GM18519 (cell line): Measurements from ENCODE around the gene RTTN.

ENCODE experiments used
- ATAC-seq: cut with Tn5 transposase; IDR thresholded peaks from one replicate; pipeline ENCODE4 v1.9.1; 2021; ENCODE audit warnings: mild to moderate bottlenecking, moderate library complexity; ENCODE audit not compliant: unreplicated experiment, low FRiP score

RTTN gene

DNA sequence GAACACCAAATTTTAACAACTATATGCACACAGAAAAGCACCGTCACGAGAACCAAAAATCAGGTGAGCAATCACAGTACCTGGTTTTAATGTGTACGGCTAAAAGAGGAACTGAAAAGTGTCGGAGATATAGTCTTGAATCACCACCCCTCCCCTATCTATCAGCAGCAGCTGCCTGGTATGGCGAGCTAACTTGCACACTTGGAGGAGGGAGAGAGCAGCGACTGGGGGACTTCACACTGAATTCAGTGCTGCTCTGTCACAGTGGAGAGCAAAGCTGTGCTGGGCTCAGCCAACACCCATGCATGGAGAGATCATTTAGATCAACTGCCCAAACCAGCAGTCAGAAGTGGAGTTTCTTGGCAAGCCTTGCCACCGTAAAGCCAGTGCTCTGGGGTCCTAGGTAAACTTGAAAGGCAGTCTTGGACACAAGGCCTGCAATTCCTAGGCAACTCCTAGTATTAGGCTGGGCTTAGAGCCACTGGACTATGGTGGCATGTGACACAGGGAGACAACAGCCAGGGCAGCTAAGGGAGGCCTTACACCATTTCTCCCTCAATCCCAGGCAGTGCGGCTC, 168.6 kb downstream of the RTTN start:
- ATAC-seq: peak; percentile 100

DNA sequence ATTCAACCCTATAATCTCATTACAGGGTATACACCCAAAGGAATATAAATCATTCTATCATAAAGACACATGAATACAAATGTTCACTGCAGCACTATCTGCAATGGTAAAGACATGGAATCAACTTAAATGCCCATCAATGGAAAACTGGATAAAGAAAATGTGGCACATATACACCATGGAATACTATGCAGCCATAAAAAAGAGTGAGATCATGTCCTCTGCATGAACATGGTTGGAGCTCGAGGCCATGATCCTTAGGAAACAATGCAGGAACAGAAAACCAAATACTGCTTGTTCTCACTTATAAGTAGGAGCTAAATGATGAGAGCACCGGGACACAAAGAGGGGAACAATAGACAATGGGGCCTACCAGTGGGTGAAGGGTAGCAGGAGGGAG, 169.3 kb downstream of the RTTN start:
- no peak for ATAC-seq

DNA sequence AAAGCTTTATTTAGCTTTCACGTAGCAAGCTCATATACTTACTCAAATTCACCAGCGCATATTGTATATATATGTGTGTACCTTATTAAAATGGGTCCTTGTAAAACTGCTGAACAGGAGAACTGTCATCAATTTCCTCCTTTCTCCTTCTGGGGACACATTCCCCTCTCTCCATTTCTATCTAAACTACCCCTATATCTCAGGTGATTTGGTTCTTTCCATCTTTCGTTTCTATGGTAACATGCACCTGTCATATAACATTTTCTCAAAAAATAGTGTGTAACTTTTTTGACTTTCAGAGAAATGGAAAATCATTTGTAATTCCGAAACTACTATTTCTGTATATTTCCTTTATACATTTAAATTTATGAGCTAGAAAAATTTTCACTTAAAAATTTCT, 174.3 kb downstream of the RTTN start:
- no peak for ATAC-seq

DNA sequence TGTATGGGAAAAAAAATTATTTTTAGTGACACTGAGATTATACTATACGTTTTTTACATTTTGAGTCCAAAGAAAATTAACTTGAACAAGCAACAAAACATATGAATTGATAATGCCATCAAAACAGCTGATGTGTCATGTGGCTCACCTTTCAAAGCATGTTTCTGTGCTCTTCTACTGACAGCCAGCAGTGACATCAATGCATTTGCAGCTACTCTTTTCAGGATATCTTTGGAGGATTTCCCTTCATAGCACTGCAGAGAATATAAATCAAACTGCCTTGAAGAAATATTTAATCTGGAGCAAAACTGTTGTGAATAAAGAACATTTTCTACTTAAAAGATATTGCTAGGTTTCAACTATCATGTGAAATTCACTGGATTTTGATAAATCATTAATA, 174.8 kb downstream of the RTTN start:
- no peak for ATAC-seq

DNA sequence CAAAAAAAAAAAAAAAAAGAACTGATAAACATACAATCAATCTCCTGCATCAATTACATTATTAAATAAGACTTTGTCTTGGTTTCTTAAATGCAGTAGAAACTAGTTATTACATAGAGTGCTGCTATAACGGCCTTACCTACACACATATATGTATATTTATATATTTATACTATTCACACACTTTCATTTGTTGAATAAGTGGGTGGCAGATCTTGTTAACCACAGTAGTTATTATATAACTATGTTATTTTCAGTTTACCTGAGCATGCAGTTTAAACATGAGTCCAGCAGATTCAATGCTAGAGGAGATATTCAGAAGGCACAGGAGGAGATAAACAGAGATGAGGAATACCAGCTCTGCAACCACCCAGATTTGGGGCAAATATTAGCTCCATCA, 176.3 kb downstream of the RTTN start:
- ATAC-seq: no peak

DNA sequence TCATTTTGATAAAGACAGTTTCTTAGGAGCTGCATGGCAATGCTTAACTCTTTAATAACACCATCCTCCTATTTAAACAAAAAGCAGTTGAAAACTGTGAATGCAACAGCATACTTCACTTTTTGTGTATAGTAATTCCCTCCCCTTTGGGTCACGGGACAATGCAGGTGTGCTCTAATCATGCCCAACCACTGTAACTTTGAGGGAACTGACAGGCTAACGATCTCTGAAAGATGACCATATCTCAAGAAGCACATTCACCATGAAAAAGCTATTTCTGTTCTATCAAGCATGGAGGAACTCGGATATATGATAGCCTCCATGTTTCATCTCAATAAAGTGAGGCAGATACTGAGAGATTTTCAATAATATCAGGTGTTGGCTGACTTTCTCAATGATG, 176.8 kb downstream of the RTTN start:
- peak; percentile 61 for ATAC-seq

DNA sequence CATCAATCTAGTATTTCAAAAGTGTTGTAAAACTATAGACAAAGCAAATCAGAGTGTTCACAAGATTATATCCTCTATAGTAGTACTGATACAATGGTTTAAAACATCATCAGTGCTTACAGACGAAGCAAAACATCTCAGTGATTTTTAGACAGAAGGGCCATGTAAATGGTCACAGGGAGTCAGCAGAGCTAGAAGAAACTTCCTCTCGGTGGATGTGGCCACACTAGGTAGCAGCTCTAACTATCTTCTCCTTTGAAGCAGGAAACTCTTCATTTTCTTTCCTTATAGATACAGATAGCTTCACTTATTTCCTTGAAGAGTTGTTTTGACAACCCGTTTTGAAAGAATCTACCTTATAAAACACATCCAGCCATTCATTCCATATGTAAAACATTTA, 177.4 kb downstream of the RTTN start:
- no peak for ATAC-seq

DNA sequence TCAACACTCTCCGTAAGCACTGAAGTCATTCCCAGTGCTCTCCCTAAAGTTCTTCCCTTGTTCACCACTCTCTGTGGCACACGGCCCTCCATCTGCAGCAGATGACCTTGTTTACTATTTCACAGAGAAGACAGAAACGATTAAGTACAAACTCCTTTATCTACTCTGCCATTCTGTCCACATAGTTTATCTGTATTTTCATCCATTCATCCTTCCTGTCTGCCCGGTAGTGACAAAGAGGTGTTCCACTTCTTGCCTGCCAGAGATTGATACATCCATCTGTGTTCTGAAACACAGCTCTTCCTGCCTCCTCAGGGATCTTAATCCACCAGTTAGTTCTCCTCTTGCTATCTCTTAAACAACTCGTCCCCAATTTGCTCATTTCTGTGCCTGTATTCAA, 179.9 kb downstream of the RTTN start:
- ATAC-seq: no peak

DNA sequence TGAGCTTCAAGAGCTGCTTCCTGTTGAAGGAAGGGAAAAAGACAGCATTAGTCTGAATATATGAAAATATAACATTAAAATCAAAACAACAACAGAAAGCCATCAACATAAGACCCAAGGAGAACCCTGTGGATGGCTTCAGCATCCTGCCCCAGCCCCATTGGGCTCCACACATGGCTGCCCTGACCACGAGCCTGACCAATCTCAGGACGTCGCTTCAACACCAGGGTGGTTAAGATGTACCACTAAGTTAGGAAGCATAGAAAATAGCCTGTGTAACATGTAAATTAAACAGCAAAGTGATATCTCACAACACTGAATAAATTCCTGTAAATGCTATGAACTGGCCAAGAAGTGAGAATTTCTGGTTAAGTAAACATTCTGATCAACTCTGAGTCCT, 180.7 kb downstream of the RTTN start:
- ATAC-seq: no peak

DNA sequence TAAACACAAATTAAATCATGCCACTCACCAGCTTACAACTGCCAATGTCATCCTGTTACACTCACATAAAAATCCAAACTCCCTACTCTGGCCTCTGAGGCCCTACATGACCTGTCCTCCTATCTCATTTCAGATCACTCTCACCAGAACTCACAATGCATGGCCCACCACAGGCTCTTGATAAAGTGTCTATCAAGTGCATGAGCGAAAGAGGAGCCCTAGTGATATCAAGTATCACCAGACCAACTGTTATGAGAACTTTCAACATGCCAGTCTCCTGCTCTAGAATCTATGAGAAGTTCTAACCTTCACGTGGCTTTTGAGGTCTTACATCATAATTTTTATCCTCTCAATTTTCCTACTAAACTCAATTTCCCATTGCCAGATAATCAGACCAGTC, 181.4 kb downstream of the RTTN start:
- no peak for ATAC-seq

DNA sequence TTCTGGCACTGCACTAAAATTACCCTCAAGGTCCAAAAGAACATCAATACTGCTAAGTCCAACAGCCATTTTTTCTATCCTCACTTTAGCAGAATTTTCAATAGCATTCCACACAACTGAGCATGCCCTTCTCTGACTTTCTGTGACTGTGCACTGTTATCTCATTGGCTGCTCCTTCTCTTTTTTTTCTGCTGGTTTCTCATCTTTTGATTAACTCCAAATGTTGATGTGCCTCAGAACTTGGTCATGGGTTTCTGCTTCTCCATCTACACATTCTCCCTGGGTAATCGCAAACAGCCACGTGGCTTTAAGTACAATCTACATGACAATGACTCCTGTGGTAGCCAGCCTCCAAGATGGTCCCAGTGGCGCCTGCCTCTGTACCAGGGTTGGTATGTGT, 182.9 kb downstream of the RTTN start:
- ATAC-seq: no peak

DNA sequence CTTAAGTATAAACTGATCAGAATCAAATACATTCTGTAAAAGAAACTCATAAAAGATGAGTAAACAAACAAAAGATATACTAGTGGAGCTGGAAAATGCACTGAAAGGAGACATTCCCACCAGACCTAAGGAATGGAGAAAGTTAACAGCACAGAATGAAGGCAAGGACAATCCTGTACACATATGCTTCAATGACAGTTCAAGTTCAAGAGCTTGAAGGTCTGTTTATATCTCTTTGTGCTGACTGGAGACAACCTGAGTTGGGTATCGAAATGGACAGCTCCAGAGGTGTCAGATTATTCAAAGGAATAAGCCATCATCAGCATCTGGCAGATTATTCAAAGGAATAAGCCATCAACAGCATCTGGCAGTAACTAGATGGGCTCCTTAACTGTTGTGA, 184.0 kb downstream of the RTTN start:
- no peak for ATAC-seq

DNA sequence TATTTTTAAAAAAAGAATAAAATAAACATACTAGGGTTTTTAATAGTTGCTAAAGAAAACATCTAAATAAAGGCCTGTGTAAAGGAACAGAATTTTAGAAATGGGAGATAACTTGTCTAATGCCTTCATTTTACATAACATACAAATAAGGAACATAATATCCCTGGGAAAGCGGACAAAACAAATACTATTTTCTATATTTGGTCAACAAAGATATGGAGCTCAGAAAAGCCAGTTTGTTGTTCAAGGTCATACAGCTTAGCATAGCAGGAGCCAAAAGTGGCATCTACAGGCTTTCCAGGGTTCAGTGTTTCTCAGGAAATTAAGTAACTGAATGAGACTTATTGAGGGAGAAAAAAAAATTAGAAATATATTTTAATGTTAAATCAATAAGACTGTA, 184.4 kb downstream of the RTTN start:
- ATAC-seq: no peak

DNA sequence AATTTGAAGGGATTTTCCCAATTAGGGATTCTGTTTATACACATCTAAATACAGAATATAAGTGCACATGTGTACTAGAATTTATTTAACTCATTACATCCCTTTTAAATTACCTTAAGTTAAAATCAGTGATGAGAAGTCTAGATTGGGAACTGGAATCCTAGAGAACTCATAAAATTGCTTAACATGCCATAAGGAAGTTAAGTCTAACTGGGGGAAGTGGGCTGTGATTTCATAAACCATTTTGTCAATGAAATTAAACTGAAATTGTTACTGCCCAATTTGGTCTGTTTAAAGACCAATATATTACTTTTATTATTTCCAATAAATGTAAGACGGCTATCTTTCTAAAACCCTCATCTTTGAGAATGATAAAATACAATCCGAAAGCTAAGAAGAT, 185.5 kb downstream of the RTTN start:
- ATAC-seq: no peak

DNA sequence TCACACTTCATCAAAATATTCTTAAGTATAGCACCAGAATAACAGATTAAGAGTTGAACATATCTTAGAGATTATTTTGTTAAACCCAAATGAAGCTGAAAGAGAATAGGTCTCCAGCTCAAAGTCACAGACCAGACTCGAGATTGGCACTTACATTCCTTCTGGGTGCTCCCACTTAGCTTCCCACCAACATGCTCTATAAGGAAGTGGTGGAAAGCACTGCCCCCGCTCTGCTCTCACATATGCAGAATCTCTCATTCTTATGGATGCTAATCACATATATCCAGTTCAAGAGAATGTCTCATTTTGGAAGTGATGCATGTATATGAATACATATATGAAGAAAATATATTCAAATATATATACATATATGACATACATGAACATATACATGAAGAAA, 186.4 kb downstream of the RTTN start:
- ATAC-seq: no peak

DNA sequence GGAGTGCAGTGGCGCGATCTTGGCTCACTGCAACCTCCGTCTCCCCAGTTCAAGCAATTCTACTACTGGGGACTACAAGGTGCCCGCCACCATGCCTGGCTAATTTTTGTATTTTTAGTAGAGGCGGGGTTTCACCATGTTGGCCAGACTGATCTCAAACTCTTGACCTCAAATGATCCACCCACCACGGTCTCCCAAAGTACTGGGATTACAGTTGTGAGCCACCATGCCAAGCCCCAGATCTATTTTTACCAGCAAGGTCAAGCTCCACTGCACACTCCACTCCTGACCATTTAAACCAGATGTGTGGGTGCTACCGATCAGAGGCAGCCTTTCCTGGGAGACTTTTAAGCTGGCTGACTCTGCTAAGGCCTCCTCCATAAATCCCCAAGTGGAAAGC, 190.4 kb downstream of the RTTN start:
- no peak for ATAC-seq

DNA sequence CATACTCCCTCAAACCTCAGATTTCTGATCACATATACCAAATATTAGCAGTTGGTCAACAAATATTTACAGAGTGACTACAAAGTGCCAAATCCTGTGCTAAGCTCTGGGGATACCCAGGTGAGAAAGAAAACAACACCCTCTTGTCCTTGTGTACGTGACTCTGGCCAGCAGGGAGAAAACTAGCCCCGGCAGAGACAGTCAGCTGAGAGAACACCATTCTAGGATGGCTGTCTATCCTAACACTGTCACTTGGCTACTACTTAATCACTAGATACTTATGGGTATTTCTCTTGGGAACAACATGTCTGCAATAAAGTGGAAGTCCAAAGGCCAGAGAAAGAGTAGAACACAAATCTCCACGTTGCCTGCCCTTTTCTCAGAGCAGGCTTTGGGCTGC, 199.9 kb downstream of the RTTN start:
- no peak for ATAC-seq

DNA sequence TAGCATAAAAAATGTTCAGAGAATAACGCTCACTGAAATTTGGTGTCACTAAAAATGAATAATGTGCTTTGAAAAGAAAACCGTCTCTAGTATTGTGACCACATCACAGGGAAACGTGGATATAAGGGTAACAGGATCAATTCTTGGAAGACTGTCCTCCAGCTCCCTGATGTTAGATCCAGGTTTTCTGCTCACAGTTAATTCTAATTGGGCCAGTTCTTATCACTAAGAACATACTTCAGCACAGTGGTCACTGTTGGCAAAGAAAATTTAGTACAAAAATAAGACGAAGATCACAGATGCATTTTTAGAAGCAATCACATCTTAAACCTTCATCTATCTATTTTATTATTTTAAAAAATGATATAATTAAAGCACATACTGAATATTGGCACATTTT, 200.8 kb downstream of the RTTN start:
- no peak for ATAC-seq

DNA sequence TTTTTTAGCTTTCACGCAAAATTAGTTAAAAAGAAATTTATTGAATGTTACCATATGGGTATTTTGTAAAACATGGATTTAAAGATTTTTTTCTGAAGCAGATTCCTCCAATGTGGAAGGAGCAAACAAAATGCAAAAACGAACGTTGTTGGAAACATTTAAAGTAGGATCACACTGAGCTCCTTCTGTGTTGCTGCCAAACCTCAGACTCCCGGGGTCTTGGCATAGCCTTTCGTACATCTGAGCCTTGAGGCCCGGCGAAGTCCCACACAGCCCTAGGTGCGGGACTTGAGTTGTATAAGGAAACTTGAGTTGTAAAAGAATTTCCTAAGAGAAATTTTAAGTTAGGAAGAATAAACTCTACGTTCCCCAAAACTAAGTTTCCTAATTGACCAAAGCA, 205.8 kb downstream of the RTTN start:
- ATAC-seq: no peak

DNA sequence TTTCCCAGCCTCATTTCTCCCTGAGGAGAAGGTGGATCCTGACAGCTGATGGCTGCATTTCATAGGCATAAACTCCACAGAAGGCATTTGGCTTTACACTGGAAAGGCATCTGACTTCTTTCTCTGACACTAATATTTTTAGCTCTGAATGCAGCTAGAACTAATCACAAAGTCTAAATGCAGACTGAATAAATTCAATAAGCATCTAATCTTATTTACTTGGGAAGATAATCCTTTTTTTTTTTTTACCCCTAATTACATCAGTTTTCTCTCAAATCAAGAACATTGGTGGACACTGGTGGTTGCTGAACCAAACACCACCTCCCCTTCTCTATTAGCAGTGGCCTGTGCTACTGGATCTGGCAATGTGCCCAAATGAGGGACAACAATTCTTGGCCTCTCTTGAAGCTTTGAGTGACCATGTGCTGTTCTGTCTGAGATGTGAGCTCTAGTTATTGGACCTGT, 206.9 kb downstream of the RTTN start:
- no peak for ATAC-seq

DNA sequence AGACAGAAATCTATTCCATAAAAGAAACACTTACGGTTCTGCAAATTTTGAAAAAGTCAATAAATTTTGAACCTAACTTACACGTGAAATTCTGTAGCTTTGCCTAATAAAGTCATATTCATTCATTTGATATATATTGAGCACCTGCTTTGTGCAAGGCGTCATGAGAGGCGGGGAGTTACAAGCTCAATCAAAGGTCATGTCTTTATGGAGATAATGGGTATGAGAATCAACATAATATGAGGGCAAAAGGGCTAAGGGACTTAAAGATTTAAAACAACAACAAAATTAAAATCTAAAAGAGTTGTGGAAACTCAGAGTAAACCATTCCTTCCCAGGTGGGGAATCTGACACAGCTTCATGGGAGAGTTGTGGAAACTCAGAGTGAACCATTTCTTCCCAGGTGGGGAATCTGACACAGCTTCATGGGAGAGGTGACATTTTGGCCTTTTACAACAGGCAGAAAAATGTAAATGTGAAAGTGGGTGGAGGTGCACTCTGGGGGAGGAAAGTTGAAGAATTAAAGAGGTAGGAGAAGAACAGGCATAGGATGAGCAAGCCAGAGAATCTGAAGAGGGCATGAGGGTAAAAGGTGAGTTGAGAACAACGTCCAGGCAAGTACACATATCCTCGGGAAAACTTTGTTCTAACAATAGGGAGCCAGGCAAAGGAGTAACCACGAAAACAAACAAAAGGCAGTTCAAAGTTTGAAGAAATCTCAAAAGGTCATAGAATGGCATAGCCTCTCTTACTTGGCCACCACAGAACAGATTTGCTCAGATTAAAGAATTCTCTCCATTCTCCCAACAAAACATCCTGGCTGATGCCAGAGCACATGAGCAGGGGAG, 208.3 kb downstream of the RTTN start:
- no peak for ATAC-seq

DNA sequence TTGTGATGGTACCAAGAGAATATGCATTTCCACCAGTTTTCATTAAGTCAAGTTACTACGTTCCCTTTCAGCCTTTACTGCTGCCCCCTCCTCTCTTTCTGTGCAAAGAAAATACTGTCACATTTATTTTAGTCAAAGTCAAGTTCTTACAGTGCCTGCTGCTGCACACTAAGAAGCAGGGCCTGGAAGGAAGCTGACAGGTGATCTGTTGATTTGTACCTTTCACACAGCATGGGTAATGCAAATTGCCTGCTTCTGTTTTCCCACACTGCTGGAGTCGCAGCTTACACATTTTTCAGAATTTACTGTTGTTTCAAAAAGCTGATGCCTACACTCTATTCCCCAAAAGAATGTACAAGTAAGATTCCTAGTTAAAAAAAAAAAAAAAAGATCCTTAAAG, 209.1 kb downstream of the RTTN start:
- no peak for ATAC-seq
